Glutamatergic neuron (in vitro differentiated cells): ENCODE results near the gene ROS1. TPM values are rescaled to one million over a fixed set of nuclear protein-coding genes. Genes with fewer than 3 reads are reported as not detected.

Source experiments
- DNase-seq: peaks from one replicate; pipeline ENCODE4 v3.0.0; 2022
- H3K27ac Mint-ChIP-seq: one replicate; pipeline ENCODE4 v1.8.0; 2020; ENCODE audit warnings: mild to moderate bottlenecking, mixed read lengths, inconsistent platforms; ENCODE audit not compliant: unreplicated experiment
- H3K27me3 Mint-ChIP-seq: one replicate; pipeline ENCODE4 v1.8.0; 2020; ENCODE audit warnings: mild to moderate bottlenecking, moderate library complexity, mixed read lengths, inconsistent platforms; ENCODE audit not compliant: unreplicated experiment
- H3K36me3 Mint-ChIP-seq: one replicate; pipeline ENCODE4 v1.8.0; 2020; ENCODE audit warnings: mild to moderate bottlenecking, mixed read lengths, inconsistent platforms; ENCODE audit not compliant: unreplicated experiment
- H3K4me1 Mint-ChIP-seq: one replicate; pipeline ENCODE4 v1.8.0; 2020; ENCODE audit warnings: mild to moderate bottlenecking, low read depth, mixed read lengths, inconsistent platforms; ENCODE audit not compliant: unreplicated experiment
- H3K4me3 Mint-ChIP-seq: one replicate; pipeline ENCODE4 v1.8.0; 2020; ENCODE audit warnings: mild to moderate bottlenecking, mixed read lengths, inconsistent platforms; ENCODE audit not compliant: unreplicated experiment
- H3K9me3 Mint-ChIP-seq: one replicate; pipeline ENCODE4 v1.8.0; 2020; ENCODE audit warnings: mild to moderate bottlenecking, moderate library complexity, mixed read lengths, inconsistent platforms; ENCODE audit not compliant: unreplicated experiment
- CTCF ChIP-seq: fragments of 200-600 bp; sonication (generic); IDR thresholded peaks from one replicate; pipeline ENCODE4 v1.5.0; 2021; ENCODE audit not compliant: partially characterized antibody, unreplicated experiment
- total RNA-seq: library from RNA; stranded (reverse); fragmentation: NEBNext Ultra II Directional; extraction: Animal tissue kit (Norgen Biotek cat#: 25700); gene quantifications from one replicate; pipeline ENCODE4 v1.2.1, GENCODE V29; 2021; ENCODE audit not compliant: unreplicated experiment

Gene ROS1
- total RNA-seq, 1 donor from 2014 or later: not detected

- no peaks in the 10 kb centered on the region for H3K9me3 Mint-ChIP-seq
- no peak for TF ChIP-seq CTCF
- no peak for DNase-seq
- peaks cover 13% of the 10 kb centered on the region for H3K27me3 Mint-ChIP-seq
- H3K4me1 Mint-ChIP-seq: no peaks in the 10 kb centered on the region
- no peaks in the 10 kb centered on the region for H3K36me3 Mint-ChIP-seq
- H3K27ac Mint-ChIP-seq: no peak overlapping the region
- H3K4me3 Mint-ChIP-seq: no peak overlapping the region
Measured at GRCh38 chr6:117276778-117277316, 148.9 kb downstream of the ROS1 start.

GRCh38 chr6:117275711-117276110 is 150.0 kb downstream of the ROS1 start:
- TF ChIP-seq CTCF: no peak
- Mint-ChIP-seq H3K9me3 (no peaks in the 10 kb centered on the region), H3K27ac (no peak overlapping the region), H3K36me3 (no peaks in the 10 kb centered on the region), H3K4me1 (no peaks in the 10 kb centered on the region), H3K4me3 (no peak overlapping the region), H3K27me3 (peaks cover 14% of the 10 kb centered on the region)
- DNase-seq: no peak

- Mint-ChIP-seq H3K27me3 (peaks cover 14% of the 10 kb centered on the region), H3K27ac (no peak overlapping the region), H3K4me1 (no peaks in the 10 kb centered on the region), H3K36me3 (no peaks in the 10 kb centered on the region), H3K4me3 (no peak overlapping the region), H3K9me3 (no peaks in the 10 kb centered on the region)
- TF ChIP-seq CTCF: no peak
- no peak for DNase-seq
Measured at GRCh38 chr6:117275205-117275604, 150.5 kb downstream of the ROS1 start.

GRCh38 chr6:117272891-117273290 is 152.9 kb downstream of the ROS1 start:
- no peaks in the 10 kb centered on the region for H3K4me1 Mint-ChIP-seq
- H3K27ac Mint-ChIP-seq: no peak overlapping the region
- no peak for TF ChIP-seq CTCF
- H3K27me3 Mint-ChIP-seq: peaks cover 24% of the 10 kb centered on the region
- no peak overlapping the region for H3K4me3 Mint-ChIP-seq
- no peak for DNase-seq
- no peaks in the 10 kb centered on the region for H3K9me3 Mint-ChIP-seq
- no peaks in the 10 kb centered on the region for H3K36me3 Mint-ChIP-seq

GRCh38 chr6:117272032-117272866 is 153.5 kb downstream of the ROS1 start:
- peaks cover 24% of the 10 kb centered on the region for H3K27me3 Mint-ChIP-seq
- H3K36me3 Mint-ChIP-seq: no peaks in the 10 kb centered on the region
- H3K4me1 Mint-ChIP-seq: no peaks in the 10 kb centered on the region
- no peak overlapping the region for H3K4me3 Mint-ChIP-seq
- no peak overlapping the region for H3K27ac Mint-ChIP-seq
- H3K9me3 Mint-ChIP-seq: no peaks in the 10 kb centered on the region
- no peak for TF ChIP-seq CTCF
- no peak for DNase-seq
